ENCODE measurements around the gene KRTAP10-4.

The KRTAP10-4 gene

GRCh38 chr21:44615466-44615865 lies 41.9 kb downstream of the KRTAP10-4 start:
- Histone ChIP-seq H3K27ac (ENCODE audit: low read depth, low read length) (no peak overlapping the region), H3K4me3 (ENCODE audit: low read length) (no peak overlapping the region), H3K4me2 (ENCODE audit: low read length) (no peak overlapping the region), H3K36me3 (ENCODE audit: control insufficient read depth, low read length) (no peaks in the 10 kb centered on the region), H3K4me1 (ENCODE audit: control insufficient read depth, low read length) (peaks cover 11% of the 10 kb centered on the region), H3K9me3 (ENCODE audit: control insufficient read depth, insufficient read depth, low read length) (peaks cover 24% of the 10 kb centered on the region), H3K9me2 (replicated peaks; ENCODE audit: control insufficient read depth, low read length) (no peaks in the 10 kb centered on the region), H3F3A (ENCODE audit: control insufficient read depth, insufficient read depth) (no peaks in the 10 kb centered on the region), H3K79me2 (ENCODE audit: control insufficient read depth, low read length) (no peaks in the 10 kb centered on the region), H4K20me1 (ENCODE audit: control insufficient read depth, insufficient read depth, low read depth, low read length) (no peaks in the 10 kb centered on the region), H3K27me3 (ENCODE audit: control insufficient read depth, low read length) (no peaks in the 10 kb centered on the region)
- no peak for TF ChIP-seq EZH2phosphoT487 (IDR thresholded peaks at IDR 0.05; ENCODE audit: borderline replicate concordance, low read length)
- TF ChIP-seq CTCF (IDR thresholded peaks at IDR 0.05; ENCODE audit: low read depth, low read length, poor library complexity, severe bottlenecking), result no peak

GRCh38 chr21:44615911-44616590 lies 42.5 kb downstream of the KRTAP10-4 start:
- Histone ChIP-seq H3K36me3 (ENCODE audit: control insufficient read depth, low read length) (no peaks in the 10 kb centered on the region), H3K79me2 (ENCODE audit: control insufficient read depth, low read length) (no peaks in the 10 kb centered on the region), H3K9me3 (ENCODE audit: control insufficient read depth, insufficient read depth, low read length) (peaks cover 21% of the 10 kb centered on the region), H4K20me1 (ENCODE audit: control insufficient read depth, insufficient read depth, low read depth, low read length) (no peaks in the 10 kb centered on the region), H3K27me3 (ENCODE audit: control insufficient read depth, low read length) (no peaks in the 10 kb centered on the region), H3K4me3 (ENCODE audit: low read length) (no peak overlapping the region), H3K4me1 (ENCODE audit: control insufficient read depth, low read length) (peaks cover 11% of the 10 kb centered on the region), H3K9me2 (replicated peaks; ENCODE audit: control insufficient read depth, low read length) (no peaks in the 10 kb centered on the region), H3F3A (ENCODE audit: control insufficient read depth, insufficient read depth) (no peaks in the 10 kb centered on the region), H3K4me2 (ENCODE audit: low read length) (no peak overlapping the region), H3K27ac (ENCODE audit: low read depth, low read length) (no peak overlapping the region)
- TF ChIP-seq EZH2phosphoT487 (IDR thresholded peaks at IDR 0.05; ENCODE audit: borderline replicate concordance, low read length) (no peak), CTCF (IDR thresholded peaks at IDR 0.05; ENCODE audit: low read depth, low read length, poor library complexity, severe bottlenecking) (no peak)

- peaks cover 11% of the 10 kb centered on the region for H3K4me1 ChIP-seq (ENCODE audit: control insufficient read depth, low read length)
- no peaks in the 10 kb centered on the region for H3K36me3 ChIP-seq (ENCODE audit: control insufficient read depth, low read length)
- H4K20me1 ChIP-seq (ENCODE audit: control insufficient read depth, insufficient read depth, low read depth, low read length), result no peaks in the 10 kb centered on the region
- no peaks in the 10 kb centered on the region for H3K79me2 ChIP-seq (ENCODE audit: control insufficient read depth, low read length)
- peaks cover 19% of the 10 kb centered on the region for H3K9me3 ChIP-seq (ENCODE audit: control insufficient read depth, insufficient read depth, low read length)
- TF ChIP-seq CTCF (IDR thresholded peaks at IDR 0.05; ENCODE audit: low read depth, low read length, poor library complexity, severe bottlenecking) (no peak), EZH2phosphoT487 (IDR thresholded peaks at IDR 0.05; ENCODE audit: borderline replicate concordance, low read length) (no peak)
- H3K27ac ChIP-seq (ENCODE audit: low read depth, low read length), result no peak overlapping the region
- no peaks in the 10 kb centered on the region for H3K9me2 ChIP-seq (replicated peaks; ENCODE audit: control insufficient read depth, low read length)
- H3F3A ChIP-seq (ENCODE audit: control insufficient read depth, insufficient read depth), result no peaks in the 10 kb centered on the region
- H3K4me3 ChIP-seq (ENCODE audit: low read length), result no peak overlapping the region
- no peaks in the 10 kb centered on the region for H3K27me3 ChIP-seq (ENCODE audit: control insufficient read depth, low read length)
- no peak overlapping the region for H3K4me2 ChIP-seq (ENCODE audit: low read length)
These were observed 43.0 kb downstream of the KRTAP10-4 start for GRCh38 chr21:44616591-44616926.
